Measurements from ENCODE around the gene ADH1A.
"Not testable (repeated sequence)": the region's sequence is repeated elsewhere in the genome, so short reads cannot be mapped to it uniquely, and the experiment has no call there.

The ADH1A gene

DNA sequence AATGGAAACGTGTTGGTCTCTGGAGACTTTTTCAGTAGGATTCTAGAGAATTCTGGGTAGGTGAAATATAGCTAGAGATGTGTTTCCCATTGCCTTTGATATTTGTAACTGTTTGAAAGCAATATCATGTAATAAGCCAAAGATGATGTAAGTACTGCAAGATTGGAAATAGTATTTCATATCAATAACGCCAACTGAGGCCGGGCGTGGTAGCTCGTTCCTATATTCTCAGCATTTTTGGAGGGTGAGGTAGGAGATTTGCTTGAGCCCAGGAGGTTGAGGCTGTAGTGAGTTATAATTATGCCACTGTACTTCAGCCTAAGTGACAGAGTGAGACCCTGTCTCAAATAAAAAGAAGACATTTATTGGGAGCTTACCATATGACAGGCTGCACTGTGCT is 9.5 kb downstream of the ADH1A start:
- DNase-seq (ENCODE audit: low read depth in 2 of 2): no peak

- no peak for DNase-seq (ENCODE audit: low read depth in 2 of 2)
Measured at GRCh38 chr4:99276417-99276816, 14.4 kb downstream of the ADH1A start.

DNA sequence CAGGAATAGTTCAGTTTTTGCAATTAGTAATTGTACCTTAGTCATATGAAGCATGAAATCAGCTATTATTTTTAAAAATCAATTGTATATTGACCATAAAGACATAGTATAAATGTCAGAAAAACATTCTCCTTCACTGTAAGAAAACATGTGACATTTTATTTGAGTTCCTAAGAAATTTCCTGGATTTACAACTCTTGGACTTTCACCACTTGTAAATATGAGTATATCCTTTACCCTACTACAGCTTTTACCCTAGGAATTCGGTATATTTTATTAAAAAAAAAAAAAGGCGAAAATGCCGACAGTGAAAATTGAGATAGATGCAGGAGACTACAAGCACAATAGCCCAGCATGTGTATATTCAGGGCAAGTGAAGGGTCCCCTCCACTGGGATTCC is 14.9 kb downstream of the ADH1A start:
- DNase-seq (ENCODE audit: low read depth in 2 of 2): no peak

DNA sequence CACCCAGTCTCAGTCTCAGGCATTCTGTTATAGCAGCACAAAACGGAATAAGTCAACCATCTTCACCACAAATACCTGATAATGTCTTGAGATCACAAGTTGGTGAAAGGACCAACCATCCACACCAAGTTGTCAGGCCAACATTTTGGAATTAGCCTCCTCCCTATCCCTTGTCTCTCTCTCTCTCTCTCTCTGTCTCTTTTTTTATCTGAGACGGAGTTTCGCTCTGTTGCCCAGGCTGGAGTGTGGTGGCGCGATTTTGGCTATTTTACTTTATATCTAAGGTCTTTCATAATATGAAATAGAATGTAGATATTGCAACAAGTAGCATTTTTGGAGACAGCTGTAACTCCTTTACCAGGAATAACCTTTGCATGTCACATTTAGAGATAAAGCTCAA is 15.7 kb downstream of the ADH1A start:
- DNase-seq (ENCODE audit: low read depth in 2 of 2): no peak

- no peak for DNase-seq (ENCODE audit: low read depth in 2 of 2)
Measured at GRCh38 chr4:99273704-99274103, 17.1 kb downstream of the ADH1A start.

DNA sequence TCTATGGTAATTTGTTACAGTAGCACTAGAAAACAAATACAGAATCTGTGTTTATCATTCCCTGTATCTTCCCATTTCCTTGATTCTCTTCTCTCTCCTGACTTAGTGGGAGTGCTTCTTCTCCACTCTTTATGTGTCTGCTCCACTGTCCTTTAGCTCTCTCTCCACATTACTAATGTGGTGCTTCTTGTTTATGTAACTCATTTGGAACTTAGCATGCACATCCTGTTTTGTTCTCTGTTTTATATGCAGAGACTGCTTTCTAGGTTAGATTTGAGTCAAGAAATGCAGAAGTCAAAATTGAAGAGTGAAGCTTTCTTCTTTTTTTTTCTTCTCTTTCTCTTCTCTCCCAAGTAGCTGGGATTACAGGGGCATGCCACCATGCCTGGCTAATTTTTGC is 25.9 kb downstream of the ADH1A start:
- no peak for DNase-seq (ENCODE audit: low read depth in 2 of 2)

DNA sequence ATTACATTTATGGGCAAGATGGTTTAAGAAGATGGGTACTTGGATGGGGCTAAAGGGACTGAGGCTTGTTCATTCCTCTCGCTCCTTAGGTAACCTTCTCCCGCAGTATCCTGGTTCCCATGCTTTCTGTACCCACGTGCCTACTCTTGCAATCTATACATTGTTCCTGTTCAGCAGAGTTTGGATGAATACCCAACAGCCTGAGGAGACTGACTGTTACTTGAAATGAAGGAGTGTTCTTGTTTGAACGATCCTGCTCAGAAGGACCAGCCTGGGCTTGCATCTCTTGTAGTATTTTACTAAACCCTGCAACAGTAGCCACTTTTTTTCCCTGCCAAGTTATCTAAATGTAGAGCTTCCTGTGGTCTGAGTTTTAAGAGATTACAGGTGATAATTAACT is 38.0 kb downstream of the ADH1A start:
- no peak for DNase-seq (ENCODE audit: low read depth in 2 of 2)

DNA sequence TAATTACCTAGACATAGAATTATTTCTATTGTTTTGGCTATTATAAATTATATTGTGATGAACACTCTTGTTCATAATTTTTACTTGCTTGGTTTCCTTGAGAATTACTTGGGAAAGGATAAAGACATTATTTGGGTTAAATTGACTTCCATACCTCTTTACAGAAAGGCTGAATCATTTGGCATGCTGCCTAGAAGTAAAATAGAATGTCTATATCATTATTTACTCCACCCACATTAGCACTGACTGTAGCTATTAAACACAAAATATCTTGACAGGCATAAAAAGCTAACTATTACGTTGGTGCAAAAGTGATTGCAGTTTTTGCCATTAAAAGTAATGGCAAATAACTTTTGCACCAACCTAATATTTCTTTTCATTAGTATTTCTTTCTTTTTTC is 42.1 kb downstream of the ADH1A start:
- no peak for DNase-seq (ENCODE audit: low read depth in 2 of 2)

GRCh38 chr4:99235955-99236354 is 54.8 kb downstream of the ADH1A start:
- DNase-seq (ENCODE audit: low read depth in 2 of 2): no peak

DNA sequence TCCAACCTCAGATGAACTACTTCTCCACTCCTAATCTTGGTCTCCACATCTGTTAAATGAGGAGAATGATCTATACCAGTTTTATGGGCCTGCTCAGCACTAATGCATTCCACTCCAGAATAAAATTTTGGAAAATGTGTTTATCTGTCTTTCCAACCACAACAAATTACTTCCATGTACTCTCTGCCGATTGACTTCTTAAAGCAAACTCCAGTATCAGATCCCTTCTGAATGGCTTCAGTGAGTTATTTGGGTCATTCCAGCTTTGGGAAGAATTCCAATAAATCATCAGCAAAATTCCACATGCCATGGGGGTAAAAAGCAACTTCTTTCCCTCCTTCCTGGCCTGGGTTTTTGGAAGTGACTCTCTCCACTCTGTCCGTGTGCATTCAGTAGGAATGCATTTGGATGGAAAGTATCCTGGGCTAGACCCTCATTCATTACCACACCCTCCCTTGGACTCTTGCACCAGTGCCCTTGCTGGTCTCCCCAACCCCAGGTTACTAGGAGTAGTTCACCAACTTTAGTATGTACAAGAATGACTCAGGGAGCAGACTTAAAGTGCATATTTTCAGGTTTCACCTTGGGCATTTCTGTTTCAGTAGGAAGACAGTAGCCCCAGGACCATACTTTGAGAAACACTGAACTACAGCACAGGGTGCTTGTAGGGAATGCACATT is 56.3 kb downstream of the ADH1A start:
- DNase-seq (ENCODE audit: low read depth in 2 of 2): no peak

- not testable (repeated sequence) for DNase-seq (ENCODE audit: low read depth in 2 of 2)
Measured at GRCh38 chr4:99233397-99233796, 57.4 kb downstream of the ADH1A start.

GRCh38 chr4:99228706-99229105 is 62.1 kb downstream of the ADH1A start:
- DNase-seq (ENCODE audit: low read depth in 2 of 2): not testable (repeated sequence)

DNA sequence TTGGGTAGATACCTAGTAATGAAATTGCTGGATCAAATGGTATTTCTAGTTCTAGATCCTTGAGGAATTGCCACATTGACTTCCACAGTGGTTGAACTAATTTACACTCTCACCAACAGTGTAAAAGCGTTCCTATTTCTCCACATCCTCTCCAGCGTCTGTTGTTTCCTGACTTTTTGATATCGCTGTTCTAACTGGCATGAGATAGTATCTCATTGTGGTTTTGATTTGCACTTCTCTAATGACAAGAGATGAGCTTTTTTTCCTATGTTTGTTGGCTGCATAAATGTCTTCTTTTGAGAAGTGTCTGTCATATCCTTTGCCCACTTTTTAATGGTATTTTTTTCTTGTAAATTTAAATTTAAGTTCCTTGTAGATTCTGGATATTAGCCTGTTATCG is 63.1 kb downstream of the ADH1A start:
- not testable (repeated sequence) for DNase-seq (ENCODE audit: low read depth in 2 of 2)

All from stimulated activated CD8-positive, alpha-beta memory T cell treated with anti-CD3 and anti-CD28 coated beads, Interleukin-7, amount 100 ng/mL, for 1 hour (primary cell).